ENCODE results near the gene RIPK4. TPM values are rescaled to one million over a fixed set of nuclear protein-coding genes. Genes with fewer than 3 reads are reported as not detected.

RIPK4 gene
- total RNA-seq, 1 experiment from 2014 or later, result 20.1 TPM

- TF ChIP-seq MLX (CRISPR knock-in tag; IDR thresholded peaks at IDR 0.05) (no peak), KAT7 (CRISPR knock-in tag; IDR thresholded peaks at IDR 0.05; ENCODE audit: borderline replicate concordance) (no peak), JAZF1 (CRISPR knock-in tag; IDR thresholded peaks at IDR 0.05) (no peak), AR (CRISPR knock-in tag; IDR thresholded peaks at IDR 0.05) (no peak), ZNF671 (CRISPR knock-in tag; IDR thresholded peaks at IDR 0.05) (no peak), PREB (CRISPR knock-in tag; IDR thresholded peaks at IDR 0.05; ENCODE audit: borderline replicate concordance) (no peak), SP1 (CRISPR knock-in tag; conservative IDR thresholded peaks at IDR 0.05) (no peak)
Measured at GRCh38 chr21:41758550-41758949, 8.3 kb downstream of the RIPK4 start (continued).

GRCh38 chr21:41755934-41756773 lies 10.7 kb downstream of the RIPK4 start:
- H3K4me3 Mint-ChIP-seq, result no peak overlapping the region
- H3K27ac Mint-ChIP-seq, result peak overlapping the region; percentile 66; the same call in 1 of the 2 replicates
- ChIA-PET POLR2A (no interaction called here), CTCF (interaction anchor here (1.0 to 7.3 kb wide), 3 partner anchors 10 to 143 kb away, joined by 4 to 49 read pairs (median 10); no protein-coding TSS in a partner anchor)
- DNase-seq (ENCODE audit: low spot score), result no peak
- peaks cover 23% of the 10 kb centered on the region for H3K36me3 Mint-ChIP-seq
- TF ChIP-seq ATF3 (CRISPR knock-in tag; conservative IDR thresholded peaks at IDR 0.05), result no peak
- H3K4me1 Mint-ChIP-seq, result peaks cover 81% of the 10 kb centered on the region
- ATAC-seq, result no peak
- no peaks in the 10 kb centered on the region for H3K9me3 Mint-ChIP-seq
- peaks cover 11% of the 10 kb centered on the region for H3K27me3 Mint-ChIP-seq (ENCODE audit: low read depth)

GRCh38 chr21:41755258-41755933 lies 11.5 kb downstream of the RIPK4 start:
- CTCF ChIA-PET, result interaction anchor here (1.0 to 7.3 kb wide), 3 partner anchors 9 to 143 kb away, joined by 4 to 49 read pairs (median 10); no protein-coding TSS in a partner anchor
- Mint-ChIP-seq H3K4me3 (no peak overlapping the region), H3K27me3 (ENCODE audit: low read depth) (peaks cover 5% of the 10 kb centered on the region)

More at GRCh38 chr21:41755258-41755933, 11.5 kb downstream of the RIPK4 start:
- H3K36me3 Mint-ChIP-seq, result peaks cover 23% of the 10 kb centered on the region
- no peaks in the 10 kb centered on the region for H3K9me3 Mint-ChIP-seq
- DNase-seq (ENCODE audit: low spot score) (no peak), ATAC-seq (no peak)
- POLR2A ChIA-PET, result interaction anchor here (0.7 kb wide), 1 partner anchor 20 kb away, joined by 3 read pairs; no protein-coding TSS in a partner anchor
- TF ChIP-seq ESRRA (CRISPR knock-in tag; IDR thresholded peaks at IDR 0.05; ENCODE audit: borderline replicate concordance) (no peak), GABPB1 (CRISPR knock-in tag; IDR thresholded peaks at IDR 0.05) (no peak), ZNF396 (CRISPR knock-in tag; IDR thresholded peaks at IDR 0.05; ENCODE audit: borderline replicate concordance) (no peak), ZNF423 (CRISPR knock-in tag; IDR thresholded peaks at IDR 0.05) (no peak), ZNF263 (CRISPR knock-in tag; IDR thresholded peaks at IDR 0.05; ENCODE audit: low read depth) (no peak), NR1H2 (CRISPR knock-in tag; IDR thresholded peaks at IDR 0.05) (no peak), CREB1 (CRISPR knock-in tag; IDR thresholded peaks at IDR 0.05) (no peak), NFE2L1 (CRISPR knock-in tag; IDR thresholded peaks at IDR 0.05) (no peak), USF2 (CRISPR knock-in tag; IDR thresholded peaks at IDR 0.05) (no peak), ELF4 (CRISPR knock-in tag; IDR thresholded peaks at IDR 0.05; ENCODE audit: low read depth) (no peak)
- peak overlapping the region; percentile 21 for H3K27ac Mint-ChIP-seq
- peaks cover 76% of the 10 kb centered on the region for H3K4me1 Mint-ChIP-seq
